Measurements from ENCODE around the gene PCBP3.

Gene PCBP3

DNA sequence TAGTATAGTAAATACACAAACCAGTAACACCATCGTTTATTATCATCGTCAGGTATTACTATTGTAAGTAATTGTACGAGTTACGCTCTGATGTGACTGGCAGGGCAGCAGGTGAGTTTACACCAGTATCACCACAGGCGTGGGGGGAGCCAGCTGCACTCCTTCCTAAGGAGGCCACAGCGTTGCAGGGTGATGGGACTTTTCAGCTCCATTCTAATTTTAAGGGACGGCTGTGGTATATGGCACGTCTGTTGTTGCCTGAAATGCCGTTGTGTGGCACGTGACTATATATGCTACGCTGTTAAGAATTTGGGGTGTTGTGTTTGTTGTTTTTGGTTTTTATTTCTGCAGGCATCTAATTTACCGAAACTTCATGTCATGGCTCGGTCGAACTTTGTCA lies 173.3 kb downstream of the PCBP3 start:
- no peak for DNase-seq

GRCh38 chr21:45817345-45817744 lies 173.8 kb downstream of the PCBP3 start:
- DNase-seq = no peak

GRCh38 chr21:45818276-45818903 lies 174.9 kb downstream of the PCBP3 start:
- DNase-seq = no peak

DNA sequence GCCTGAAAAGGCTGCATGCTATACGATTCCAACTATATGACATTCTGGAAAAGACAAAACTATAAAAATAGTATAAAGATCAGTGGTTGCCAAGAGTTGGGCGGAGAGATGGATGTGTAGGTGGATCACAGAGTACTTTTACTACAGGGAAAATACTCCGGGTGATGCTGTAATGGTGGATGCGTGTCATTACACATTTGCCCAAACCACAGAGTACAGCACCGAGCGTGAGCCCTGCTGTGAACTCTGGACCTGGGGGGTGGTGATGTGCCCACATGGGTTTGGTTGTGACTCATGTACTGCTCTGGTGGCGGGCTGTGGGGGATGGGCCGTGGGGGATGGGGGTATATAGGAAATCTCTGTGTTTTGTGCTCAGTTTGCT lies 175.4 kb downstream of the PCBP3 start:
- DNase-seq = no peak

DNA sequence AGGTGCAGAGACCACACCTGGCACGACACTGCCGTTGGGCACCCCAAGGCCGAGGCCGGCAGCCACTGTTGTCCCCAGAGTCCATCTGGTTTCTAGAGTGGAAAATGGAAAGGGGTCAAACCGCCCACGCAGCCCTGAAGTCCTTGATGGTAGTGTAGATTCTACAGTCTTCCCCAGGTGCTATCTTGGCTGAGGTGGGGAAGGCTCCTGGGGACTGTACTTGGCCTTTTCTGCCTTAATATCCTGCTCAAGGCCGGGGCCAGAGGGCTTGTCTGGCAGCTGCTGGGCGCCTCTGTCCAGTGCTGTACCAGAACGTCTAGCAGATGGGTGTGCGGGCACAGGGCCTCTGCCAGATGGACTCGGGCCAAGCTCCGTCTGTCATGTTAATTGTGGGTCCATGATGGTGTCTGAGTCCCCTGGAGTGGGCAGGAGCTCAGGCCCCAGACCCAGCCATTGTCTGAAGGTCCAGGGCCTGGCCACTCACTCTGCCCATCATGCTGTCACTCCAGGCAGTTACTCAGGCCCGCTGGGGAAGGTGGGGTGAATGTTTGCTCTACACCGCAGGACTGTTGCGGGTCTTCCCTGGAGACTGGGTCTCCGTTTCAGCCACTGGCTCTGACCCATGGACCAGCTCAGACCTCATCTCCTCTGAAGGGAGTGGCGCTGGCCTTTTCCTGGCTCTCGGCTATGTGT lies 176.1 kb downstream of the PCBP3 start:
- DNase-seq = no peak

DNA sequence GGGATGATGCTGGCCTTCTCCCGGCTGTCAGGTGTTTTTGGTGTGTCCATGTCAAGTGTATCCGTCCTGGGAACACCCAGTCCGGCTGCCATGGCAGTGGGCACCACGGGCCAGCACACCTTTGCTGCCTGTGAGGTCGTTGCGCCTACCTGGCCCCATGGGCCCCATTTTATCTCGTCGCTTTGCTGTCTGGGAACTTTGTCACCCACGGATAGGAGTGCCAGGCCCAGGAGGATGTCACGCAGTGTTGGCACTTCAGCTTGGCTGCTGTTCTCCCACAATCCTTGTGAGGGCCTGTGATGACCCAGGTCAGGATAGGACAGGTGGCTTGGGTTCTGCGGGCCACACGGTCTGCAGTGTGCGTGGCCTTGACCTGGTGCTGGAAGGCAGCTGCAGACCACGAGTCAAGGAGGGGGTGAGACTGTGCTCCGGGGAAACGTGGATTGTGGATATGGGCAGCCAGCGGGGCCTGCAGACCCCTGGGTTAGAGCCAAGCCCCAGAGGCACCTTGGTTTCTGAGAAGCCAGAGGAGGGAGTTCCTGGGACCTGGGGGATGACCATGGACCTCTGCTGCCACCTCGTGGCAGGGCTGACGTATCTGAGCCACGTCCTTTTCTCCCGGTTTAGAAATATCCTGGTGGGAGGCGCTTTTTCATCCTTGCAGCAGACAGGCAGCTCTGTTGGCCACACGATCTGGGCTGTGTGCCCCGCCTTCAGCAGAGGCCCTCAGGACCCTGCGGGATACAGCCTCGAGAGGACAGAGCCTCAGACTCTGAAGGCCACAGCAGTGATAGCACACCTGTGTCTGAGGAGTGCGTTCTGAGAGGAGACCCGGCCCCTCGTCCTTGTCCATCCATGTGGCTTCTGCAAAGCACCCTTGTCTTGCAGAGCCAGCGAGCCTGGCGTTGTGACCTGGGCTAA lies 176.9 kb downstream of the PCBP3 start:
- peak; percentile 55 to 91 for DNase-seq

DNA sequence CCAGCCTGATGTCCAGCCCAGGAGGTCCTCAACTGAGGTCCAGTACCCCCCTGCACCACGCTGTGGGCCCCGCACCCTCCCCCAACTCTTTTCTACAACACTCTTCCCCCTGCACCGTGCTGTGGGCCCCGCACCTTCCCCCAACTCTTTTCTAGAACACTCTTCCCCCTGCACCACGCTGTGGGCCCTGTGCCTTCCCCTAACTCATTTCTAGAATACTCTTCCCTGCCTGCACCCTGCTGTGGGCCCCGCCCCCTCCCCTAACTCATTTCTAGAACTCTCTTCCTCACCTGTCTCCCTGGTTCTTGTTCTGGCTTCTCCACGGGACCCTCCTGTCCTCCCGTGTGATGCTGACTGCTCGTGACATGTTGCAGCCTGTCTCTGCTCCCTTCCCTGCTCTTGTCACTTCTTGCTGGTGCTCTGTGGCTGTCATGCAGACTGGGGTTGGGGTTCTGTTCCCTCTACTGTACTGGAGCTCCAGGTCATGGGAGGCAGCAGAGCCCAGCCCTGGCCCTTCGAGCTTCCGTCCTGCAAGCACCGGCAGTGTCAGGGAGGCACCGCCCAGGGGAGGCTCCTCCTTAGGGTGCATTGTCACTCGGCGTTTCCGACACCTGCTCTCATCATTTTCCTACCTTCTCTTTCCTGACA lies 177.9 kb downstream of the PCBP3 start:
- DNase-seq = no peak

GRCh38 chr21:45821998-45822397 lies 178.5 kb downstream of the PCBP3 start:
- no peak for DNase-seq

GRCh38 chr21:45822429-45823099 lies 179.0 kb downstream of the PCBP3 start:
- no peak for DNase-seq

GRCh38 chr21:45823100-45823681 lies 179.7 kb downstream of the PCBP3 start:
- DNase-seq = no peak

- no peak for DNase-seq
Observed at GRCh38 chr21:45824546-45825215, 181.2 kb downstream of the PCBP3 start.

GRCh38 chr21:45825219-45825618 lies 181.7 kb downstream of the PCBP3 start:
- no peak for DNase-seq

DNA sequence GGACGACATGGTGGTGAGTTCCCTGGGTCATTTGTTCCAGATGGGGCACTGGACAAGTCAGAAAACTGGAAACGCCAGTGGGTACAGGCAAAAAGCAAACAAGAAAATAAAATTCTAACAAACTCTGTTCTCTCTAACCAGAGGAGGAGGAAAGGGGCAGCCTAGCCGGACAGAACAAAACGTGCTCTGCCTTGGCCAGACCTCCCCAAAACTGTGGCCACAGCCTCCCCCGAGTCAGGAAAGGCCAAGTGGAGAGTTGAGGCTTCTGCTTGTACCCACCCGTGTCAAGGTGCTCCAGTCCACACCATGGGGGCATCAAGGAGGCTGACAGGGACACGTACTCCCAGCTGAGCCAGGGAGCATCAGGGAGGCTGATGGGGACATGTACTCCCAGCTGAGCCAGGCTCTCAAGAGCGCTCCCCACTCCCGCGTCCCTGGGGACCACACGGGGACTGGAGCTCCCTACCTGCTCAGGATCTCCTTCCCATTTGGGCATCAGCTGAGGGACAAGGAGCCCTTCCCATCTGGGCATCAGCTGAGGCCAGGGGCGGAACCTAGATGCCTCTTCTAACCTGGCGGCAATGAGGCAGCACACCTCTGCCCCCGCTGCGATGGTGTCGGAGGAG lies 183.3 kb downstream of the PCBP3 start:
- DNase-seq = no peak

- DNase-seq = no peak
Observed at GRCh38 chr21:45827302-45827692, 183.8 kb downstream of the PCBP3 start.

GRCh38 chr21:45827881-45828579 lies 184.5 kb downstream of the PCBP3 start:
- no peak for DNase-seq

GRCh38 chr21:45828580-45829570 lies 185.3 kb downstream of the PCBP3 start:
- DNase-seq = no peak

DNA sequence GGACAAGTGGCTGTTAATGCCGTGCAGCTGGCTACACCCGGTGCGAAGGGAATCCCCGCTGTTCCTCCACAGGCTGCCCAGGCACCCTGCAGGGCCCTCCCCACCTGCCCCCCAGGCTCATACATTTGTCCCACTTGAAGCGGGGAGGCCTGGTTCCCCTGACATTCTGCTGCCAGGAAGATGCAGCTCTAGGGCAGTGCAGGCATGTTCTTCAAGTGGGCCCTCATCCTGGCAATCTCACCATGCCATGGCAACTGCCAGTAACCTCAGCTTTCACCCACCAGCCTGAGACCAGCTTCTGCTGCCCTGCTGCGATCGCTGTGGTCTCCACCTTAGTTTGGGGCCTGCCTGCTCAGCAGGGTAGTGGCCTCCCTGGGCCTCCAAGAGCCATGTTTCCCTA lies 186.1 kb downstream of the PCBP3 start:
- DNase-seq = no peak

- no peak for DNase-seq
Observed at GRCh38 chr21:45830221-45830640, 186.7 kb downstream of the PCBP3 start.

DNA sequence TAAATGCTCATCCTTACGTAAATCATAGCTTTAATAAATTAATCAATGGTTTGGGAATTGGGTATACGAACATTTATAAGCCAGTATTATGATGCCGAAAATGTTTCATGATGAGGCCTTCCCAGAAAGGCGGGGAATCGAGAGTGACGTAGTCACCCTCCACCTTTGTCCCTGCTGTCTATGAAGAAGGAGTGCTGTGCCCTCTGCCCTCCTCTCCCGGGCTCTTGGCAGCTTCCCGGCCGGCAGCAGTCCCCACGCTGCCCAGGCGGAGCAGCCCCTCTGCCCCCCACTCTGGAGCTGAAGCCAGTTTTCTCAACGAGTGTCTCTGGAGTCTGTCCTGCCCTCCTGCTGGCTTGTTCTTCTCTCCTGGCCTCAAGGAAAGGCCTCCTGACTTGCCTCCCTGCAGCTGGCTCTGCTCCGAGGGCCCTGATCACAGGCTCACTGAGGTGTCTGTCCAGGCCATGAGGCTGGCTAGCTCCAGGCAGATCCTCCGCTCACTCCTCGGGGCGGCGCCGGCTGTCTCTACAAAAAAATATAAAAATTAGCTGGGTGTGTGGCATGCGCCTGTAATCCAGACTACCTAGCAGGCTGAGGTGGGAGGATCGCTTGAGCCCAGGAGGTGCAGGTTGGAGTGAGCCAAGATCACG lies 187.3 kb downstream of the PCBP3 start:
- DNase-seq = no peak

All from NCI-H526 (cell line).